ENCODE data around the gene BCL7A.
"Not testable (repeated sequence)": the region's sequence is repeated elsewhere in the genome, so short reads cannot be mapped to it uniquely, and the experiment has no call there.

Gene BCL7A

GRCh38 chr12:122093098-122093883 is 71.6 kb downstream of the BCL7A start:
- DNase-seq (ENCODE audit: low read depth, low spot score) = no peak

DNA sequence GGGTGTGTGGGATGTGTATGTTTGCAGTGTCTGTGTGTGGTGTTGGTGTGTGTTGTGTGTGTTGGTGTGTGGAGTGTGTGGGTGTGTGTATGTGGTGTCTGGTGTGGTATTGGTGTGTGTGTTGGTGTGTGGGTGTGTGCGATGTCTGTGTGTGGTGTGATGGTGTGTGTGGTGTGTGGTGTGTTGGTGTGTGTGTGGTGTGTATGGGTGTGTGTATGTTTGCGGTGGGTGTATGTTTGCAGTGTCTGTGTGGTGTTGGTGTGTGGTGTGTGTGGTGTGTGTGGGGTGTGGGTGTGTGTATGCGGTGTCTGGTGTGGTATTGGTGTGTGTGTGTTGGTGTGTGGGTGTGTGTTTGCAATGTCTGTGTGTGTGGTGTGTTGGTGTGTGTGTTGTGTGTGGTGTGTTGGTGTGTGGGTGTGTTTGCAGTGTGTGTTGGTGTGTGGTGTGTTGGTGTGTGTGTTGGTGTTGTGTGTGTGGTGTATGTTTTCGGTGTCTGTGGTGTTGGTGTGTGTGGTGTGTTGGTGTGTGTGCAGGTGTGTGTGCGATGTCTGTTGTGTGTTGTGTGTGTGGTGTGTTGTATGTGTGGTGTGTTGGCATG is 72.6 kb downstream of the BCL7A start:
- no peak for DNase-seq (ENCODE audit: low read depth, low spot score)

GRCh38 chr12:122094735-122095631 is 73.3 kb downstream of the BCL7A start:
- no peak for DNase-seq (ENCODE audit: low read depth, low spot score)

DNA sequence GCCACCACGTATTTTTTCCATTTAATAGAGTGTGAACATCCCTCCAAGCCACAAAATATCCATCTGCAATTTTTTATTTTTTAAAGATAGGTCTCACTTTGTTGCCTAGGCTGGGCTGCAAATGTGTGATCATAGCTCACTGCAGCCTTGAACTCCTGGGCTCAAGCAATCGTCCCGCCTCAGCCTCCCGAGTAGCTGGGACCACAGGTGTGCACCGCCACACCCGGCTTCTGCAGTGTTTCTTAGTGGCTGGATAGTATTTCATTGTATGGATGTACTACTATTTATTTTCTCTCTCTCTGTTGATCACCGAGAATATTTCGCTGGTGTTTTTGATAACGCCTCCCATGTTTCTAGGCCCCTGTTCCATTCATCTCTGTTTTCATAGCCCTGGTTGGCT is 74.3 kb downstream of the BCL7A start:
- no peak for DNase-seq (ENCODE audit: low read depth, low spot score)

GRCh38 chr12:122096591-122097149 is 75.0 kb downstream of the BCL7A start:
- no peak for DNase-seq (ENCODE audit: low read depth, low spot score)

- no peak for DNase-seq (ENCODE audit: low read depth, low spot score)
These were observed 75.9 kb downstream of the BCL7A start for GRCh38 chr12:122097584-122097926.

DNA sequence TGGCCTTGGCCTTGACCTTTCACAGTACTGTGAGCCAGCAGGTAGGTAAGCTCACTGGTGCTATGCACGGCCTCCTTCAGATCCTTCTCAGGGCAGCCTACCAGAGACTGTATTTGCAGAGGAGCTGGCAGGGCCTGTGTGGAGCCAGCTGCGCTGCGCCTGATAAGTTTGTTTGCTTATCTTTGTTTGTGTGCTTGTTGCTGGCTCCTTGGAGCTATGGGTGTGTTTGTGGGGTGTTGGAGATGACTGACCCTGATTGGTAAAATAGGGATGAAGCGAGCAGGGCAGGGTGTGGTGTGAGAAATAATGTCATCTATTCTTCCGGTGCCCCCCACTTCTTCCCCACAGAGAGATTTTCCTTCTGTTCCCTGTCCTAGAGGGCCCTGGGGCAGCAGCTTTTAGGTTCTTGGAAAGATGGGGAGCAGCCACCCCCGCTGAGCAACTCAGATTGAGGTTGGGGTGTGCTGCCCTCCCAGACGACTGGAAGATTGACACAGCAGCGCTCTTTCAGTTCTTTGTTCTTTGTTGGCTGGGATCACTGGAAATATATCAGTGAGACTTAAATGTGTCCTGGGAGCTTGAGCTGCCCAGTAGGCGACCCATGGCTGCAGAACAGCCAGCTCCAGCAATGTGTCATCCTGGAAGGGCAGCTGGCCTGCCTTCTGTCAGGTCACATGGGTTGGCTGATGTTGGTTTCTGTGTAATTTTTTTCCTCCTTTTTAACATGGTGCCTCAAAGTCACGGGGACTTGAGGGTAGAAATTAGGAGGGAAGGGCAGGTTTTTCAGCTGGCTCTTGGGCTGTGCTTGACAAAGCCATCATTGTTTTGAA is 76.5 kb downstream of the BCL7A start:
- no peak for DNase-seq (ENCODE audit: low read depth, low spot score)

GRCh38 chr12:122099280-122099749 is 77.6 kb downstream of the BCL7A start:
- no peak for DNase-seq (ENCODE audit: low read depth, low spot score)

- no peak for DNase-seq (ENCODE audit: low read depth, low spot score)
These were observed 78.2 kb downstream of the BCL7A start for GRCh38 chr12:122099856-122100255.

- DNase-seq (ENCODE audit: low read depth, low spot score) = no peak
These were observed 78.9 kb downstream of the BCL7A start for GRCh38 chr12:122100568-122100967.

GRCh38 chr12:122102331-122102730 is 80.6 kb downstream of the BCL7A start:
- DNase-seq (ENCODE audit: low read depth, low spot score) = no peak

GRCh38 chr12:122104844-122105243 is 83.2 kb downstream of the BCL7A start:
- DNase-seq (ENCODE audit: low read depth, low spot score) = no peak

GRCh38 chr12:122105496-122105895 is 83.8 kb downstream of the BCL7A start:
- DNase-seq (ENCODE audit: low read depth, low spot score) = not testable (repeated sequence)

- DNase-seq (ENCODE audit: low read depth, low spot score) = no peak
These were observed 85.2 kb downstream of the BCL7A start for GRCh38 chr12:122106843-122107242.

GRCh38 chr12:122107261-122107660 is 85.6 kb downstream of the BCL7A start:
- DNase-seq (ENCODE audit: low read depth, low spot score) = no peak

GRCh38 chr12:122111089-122111641 is 89.5 kb downstream of the BCL7A start:
- DNase-seq (ENCODE audit: low read depth, low spot score) = no peak
